Mammary epithelial cell (primary cell): ENCODE data around the gene MYLK4.

Source experiments
- EZH2 ChIP-seq: IDR thresholded peaks from 2 replicates; pipeline ENCODE4 v1.6.1; 2012; ENCODE audit warnings: low read length, inconsistent platforms, borderline replicate concordance
- TF ChIP-seq, protein P1 (sequence below), 2 donors: IDR thresholded peaks in 1 of 2; conservative IDR thresholded peaks in 1 of 2; 2 replicates each; pipeline ENCODE4 v1.5.1; 2011 to 2012; ENCODE audit warnings: inconsistent platforms in 2 of 2, low read length in 2 of 2, mild to moderate bottlenecking in 2 of 2, control low read depth in 1 of 2, low read depth in 1 of 2; ENCODE audit not compliant: insufficient read depth in 1 of 2; ENCODE audit errors: extremely low read depth in 1 of 2

DNA sequence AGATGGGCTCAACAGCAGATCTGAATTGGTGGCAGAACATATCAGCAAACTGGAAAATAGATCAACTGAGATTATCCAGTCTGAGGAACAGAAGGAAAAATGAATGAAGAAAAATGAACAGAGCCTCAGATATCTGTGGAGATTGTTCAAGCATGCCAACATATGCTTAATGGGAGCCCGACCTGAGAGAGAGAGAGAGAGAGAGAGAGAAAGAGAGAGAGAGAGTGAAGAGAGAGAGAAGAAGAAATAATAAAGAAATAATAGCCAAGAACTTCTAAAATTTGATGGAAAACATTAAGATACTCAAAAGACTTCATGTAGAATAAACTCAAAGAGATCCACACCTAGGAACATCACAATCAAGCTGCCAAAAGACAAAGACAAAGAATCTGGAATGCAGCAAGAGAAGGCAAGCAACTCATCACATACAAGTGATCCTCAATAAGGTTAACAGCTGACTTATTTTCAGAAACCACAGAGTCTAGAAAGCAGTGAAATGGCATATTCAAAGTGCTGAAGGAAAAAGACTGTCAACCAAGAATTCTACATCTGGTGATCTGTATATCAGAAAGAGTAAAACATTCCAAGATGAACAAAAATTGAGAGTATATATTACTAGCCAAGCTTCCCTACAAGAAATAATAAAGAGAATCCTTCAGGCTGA lies 97.2 kb downstream of the MYLK4 start:
- TF ChIP-seq, protein P1, sequence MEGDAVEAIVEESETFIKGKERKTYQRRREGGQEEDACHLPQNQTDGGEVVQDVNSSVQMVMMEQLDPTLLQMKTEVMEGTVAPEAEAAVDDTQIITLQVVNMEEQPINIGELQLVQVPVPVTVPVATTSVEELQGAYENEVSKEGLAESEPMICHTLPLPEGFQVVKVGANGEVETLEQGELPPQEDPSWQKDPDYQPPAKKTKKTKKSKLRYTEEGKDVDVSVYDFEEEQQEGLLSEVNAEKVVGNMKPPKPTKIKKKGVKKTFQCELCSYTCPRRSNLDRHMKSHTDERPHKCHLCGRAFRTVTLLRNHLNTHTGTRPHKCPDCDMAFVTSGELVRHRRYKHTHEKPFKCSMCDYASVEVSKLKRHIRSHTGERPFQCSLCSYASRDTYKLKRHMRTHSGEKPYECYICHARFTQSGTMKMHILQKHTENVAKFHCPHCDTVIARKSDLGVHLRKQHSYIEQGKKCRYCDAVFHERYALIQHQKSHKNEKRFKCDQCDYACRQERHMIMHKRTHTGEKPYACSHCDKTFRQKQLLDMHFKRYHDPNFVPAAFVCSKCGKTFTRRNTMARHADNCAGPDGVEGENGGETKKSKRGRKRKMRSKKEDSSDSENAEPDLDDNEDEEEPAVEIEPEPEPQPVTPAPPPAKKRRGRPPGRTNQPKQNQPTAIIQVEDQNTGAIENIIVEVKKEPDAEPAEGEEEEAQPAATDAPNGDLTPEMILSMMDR (conservative IDR thresholded peaks at IDR 0.05 in 1 of 2, IDR thresholded peaks at IDR 0.05 in 1 of 2; ENCODE audit: extremely low read depth in 1 of 2, insufficient read depth in 1 of 2, low read depth in 1 of 2, low read length in 2 of 2) = no peak
- no peak for TF ChIP-seq EZH2
